AG09319 (cell line): Measurements from ENCODE around the gene POFUT1.
"Not testable (repeated sequence)": the region's sequence is repeated elsewhere in the genome, so short reads cannot be mapped to it uniquely, and the experiment has no call there.

Experiments used
- DNase-seq: peaks from one replicate; pipeline ENCODE4 v3.0.0-alpha.2; 2010; ENCODE audit warnings: low read depth; ENCODE audit errors: extremely low read depth
- CTCF ChIP-seq: IDR thresholded peaks from 2 replicates; pipeline ENCODE4 v1.5.1; 2011; ENCODE audit warnings: low read depth, mild to moderate bottlenecking, inconsistent platforms, low read length, moderate library complexity

The POFUT1 gene

GRCh38 chr20:32195581-32195980, 12.1 kb upstream of the POFUT1 start:
- no peak for TF ChIP-seq CTCF
- DNase-seq, result no peak

GRCh38 chr20:32196613-32197012, 11.1 kb upstream of the POFUT1 start:
- DNase-seq, result not testable (repeated sequence)

GRCh38 chr20:32197136-32197535, 10.5 kb upstream of the POFUT1 start:
- not testable (repeated sequence) for DNase-seq

- no peak for TF ChIP-seq CTCF
These were observed 8.7 kb upstream of the POFUT1 start for GRCh38 chr20:32199006-32199405.

GRCh38 chr20:32201296-32201976, 6.2 kb upstream of the POFUT1 start:
- no peak for TF ChIP-seq CTCF

More at GRCh38 chr20:32199006-32199405, 8.7 kb upstream of the POFUT1 start:
- DNase-seq, result no peak

GRCh38 chr20:32201977-32202363, 5.7 kb upstream of the POFUT1 start:
- DNase-seq, result no peak
- TF ChIP-seq CTCF, result no peak

More at GRCh38 chr20:32201296-32201976, 6.2 kb upstream of the POFUT1 start:
- DNase-seq, result no peak

- no peak for TF ChIP-seq CTCF
- DNase-seq, result no peak
These were observed 4.1 kb upstream of the POFUT1 start for GRCh38 chr20:32203356-32204204.

- no peak for DNase-seq
- no peak for TF ChIP-seq CTCF
These were observed 3.2 kb upstream of the POFUT1 start for GRCh38 chr20:32204205-32205109.
